ENCODE measurements around the gene SRPX2.

SRPX2 gene

DNA sequence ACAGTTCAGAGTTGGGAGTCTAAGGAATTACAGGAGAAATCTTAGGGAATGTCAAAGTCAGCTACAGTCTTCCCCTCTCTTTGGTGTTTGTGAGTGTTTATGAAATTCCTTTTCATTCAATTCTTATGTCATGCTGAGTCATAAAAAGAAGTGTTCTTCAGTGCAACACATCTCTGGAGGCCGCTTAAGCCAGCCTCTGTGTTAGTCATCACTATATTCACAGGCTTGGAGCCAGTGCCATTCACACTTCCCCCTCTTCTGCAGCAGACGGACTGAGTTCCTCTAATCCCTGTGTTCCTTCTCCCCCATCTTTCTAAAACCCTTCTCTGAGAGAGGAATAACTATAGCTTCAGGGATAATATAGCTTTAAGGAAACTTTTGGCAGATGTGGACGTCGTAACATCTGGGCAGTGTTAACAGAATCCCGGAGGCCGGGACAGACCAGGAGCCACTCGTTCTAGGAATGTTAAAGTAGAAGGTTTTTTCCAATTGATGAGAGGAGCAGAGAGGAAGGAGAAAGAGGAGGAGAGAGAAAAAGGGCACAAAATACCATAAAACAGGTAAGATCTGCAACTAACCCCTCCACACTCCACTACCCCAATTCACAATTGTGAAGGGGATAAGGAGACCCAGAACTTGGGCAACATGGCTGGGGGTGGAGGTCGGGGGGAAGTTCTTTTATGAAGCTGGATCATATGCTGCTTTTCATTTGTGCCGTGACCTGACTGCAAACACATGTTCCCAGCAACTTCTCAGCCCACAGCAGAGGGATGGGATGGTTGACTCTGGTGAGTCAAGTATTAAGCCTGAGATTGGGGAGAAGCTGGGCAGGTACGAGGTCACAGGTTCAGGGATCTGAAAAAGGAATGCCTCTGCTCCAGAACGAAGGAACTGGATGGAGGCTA is at the start of gene SRPX2:
Gene SRPX2, plus strand, starts transcription at position 244 of the 905 bp plus-strand sequence. CDS start 2,124 bp downstream, outside the sequence.
- no peak for DNase-seq (ENCODE audit: low spot score)
- TF ChIP-seq CTCF (IDR thresholded peaks at IDR 0.05; ENCODE audit: extremely low read depth, missing control alignments): no peak

- DNase-seq (ENCODE audit: low spot score): no peak
- TF ChIP-seq CTCF (IDR thresholded peaks at IDR 0.05; ENCODE audit: extremely low read depth, missing control alignments): no peak
Measured at GRCh38 chrX:100596601-100597000, 47.4 kb upstream of the SRPX2 start.

DNA sequence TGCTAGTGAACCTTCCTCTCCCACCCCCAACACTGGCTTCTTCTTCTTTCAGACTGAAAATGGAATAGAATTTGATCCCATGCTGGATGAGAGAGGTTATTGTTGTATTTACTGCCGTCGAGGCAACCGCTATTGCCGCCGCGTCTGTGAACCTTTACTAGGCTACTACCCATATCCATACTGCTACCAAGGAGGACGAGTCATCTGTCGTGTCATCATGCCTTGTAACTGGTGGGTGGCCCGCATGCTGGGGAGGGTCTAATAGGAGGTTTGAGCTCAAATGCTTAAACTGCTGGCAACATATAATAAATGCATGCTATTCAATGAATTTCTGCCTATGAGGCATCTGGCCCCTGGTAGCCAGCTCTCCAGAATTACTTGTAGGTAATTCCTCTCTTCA is 44.5 kb upstream of the SRPX2 start:
- no peak for DNase-seq (ENCODE audit: low spot score)
- no peak for TF ChIP-seq CTCF (IDR thresholded peaks at IDR 0.05; ENCODE audit: extremely low read depth, missing control alignments)

DNA sequence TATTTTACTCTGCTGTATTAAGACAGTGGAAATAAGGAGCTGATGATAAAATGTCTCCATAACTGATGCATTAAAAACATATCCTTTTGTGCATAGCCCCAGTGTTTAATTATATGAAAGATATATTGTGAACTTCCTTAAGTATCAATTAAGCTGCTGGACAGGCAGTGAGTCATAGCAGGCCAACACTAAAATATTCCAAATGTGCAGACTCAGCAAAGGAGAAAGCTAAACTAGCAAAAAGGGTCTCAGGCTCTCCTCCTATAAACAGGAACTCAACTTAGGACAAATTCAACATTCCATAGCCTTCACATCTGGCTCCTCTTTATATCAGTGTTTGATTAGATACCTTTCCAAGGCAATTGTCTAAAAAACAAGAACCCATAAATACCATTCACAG is 43.7 kb upstream of the SRPX2 start:
- TF ChIP-seq CTCF (IDR thresholded peaks at IDR 0.05; ENCODE audit: extremely low read depth, missing control alignments): no peak
- DNase-seq (ENCODE audit: low spot score): no peak

- no peak for TF ChIP-seq CTCF (IDR thresholded peaks at IDR 0.05; ENCODE audit: extremely low read depth, missing control alignments)
- DNase-seq (ENCODE audit: low spot score): no peak
Measured at GRCh38 chrX:100600758-100601157, 43.2 kb upstream of the SRPX2 start.

GRCh38 chrX:100606753-100607152 is 37.2 kb upstream of the SRPX2 start:
- no peak for TF ChIP-seq CTCF (IDR thresholded peaks at IDR 0.05; ENCODE audit: extremely low read depth, missing control alignments)
- DNase-seq (ENCODE audit: low spot score): no peak

- TF ChIP-seq CTCF (IDR thresholded peaks at IDR 0.05; ENCODE audit: extremely low read depth, missing control alignments): no peak
- DNase-seq (ENCODE audit: low spot score): no peak
Measured at GRCh38 chrX:100609591-100609990, 34.4 kb upstream of the SRPX2 start.

Data from GM20000 (cell line).